HepG2 (cell line): Measurements from ENCODE around the gene MTA1. TPM values are rescaled to one million over a fixed set of nuclear protein-coding genes. Genes with fewer than 3 reads are reported as not detected.

Experiments
- CBX5 ChIP-seq: sonication (generic); formaldehyde crosslinking; IDR thresholded peaks from 2 replicates; pipeline ENCODE4 v1.4.0; 2020; ENCODE audit warnings: missing genetic modification reagents, borderline replicate concordance
- CHCHD3 ChIP-seq: sonication (generic); formaldehyde crosslinking; IDR thresholded peaks from 2 replicates; pipeline ENCODE4 v1.8.0; 2022; ENCODE audit warnings: mild to moderate bottlenecking, missing genetic modification reagents, moderate library complexity
- EEA1 ChIP-seq: sonication (generic); formaldehyde crosslinking; IDR thresholded peaks from 2 replicates; pipeline ENCODE4 v1.5.1; 2020; ENCODE audit warnings: mild to moderate bottlenecking, missing genetic modification reagents, borderline replicate concordance
- FOXK1 ChIP-seq: sonication (generic); formaldehyde crosslinking; IDR thresholded peaks from 2 replicates; pipeline ENCODE4 v1.4.0; 2020; ENCODE audit warnings: low read depth, missing genetic modification reagents, borderline replicate concordance
- GATAD2A ChIP-seq: IDR thresholded peaks from 2 replicates; pipeline ENCODE4 v1.6.1; 2016
- HDAC2 ChIP-seq: sonication (generic); formaldehyde crosslinking; IDR thresholded peaks from 2 replicates; pipeline ENCODE4 v1.4.0; 2020; ENCODE audit warnings: missing genetic modification reagents
- JUND ChIP-seq: sonication (generic); formaldehyde crosslinking; IDR thresholded peaks from 2 replicates; pipeline ENCODE4 v1.8.0; 2022; ENCODE audit warnings: mild to moderate bottlenecking, missing genetic modification reagents
- KDM1A ChIP-seq: IDR thresholded peaks from 2 replicates; pipeline ENCODE4 v1.6.1; 2016; ENCODE audit warnings: missing compliant biosample characterization
- KDM4B ChIP-seq: sonication (generic); formaldehyde crosslinking; IDR thresholded peaks from 2 replicates; pipeline ENCODE4 v1.4.0; 2020; ENCODE audit warnings: missing genetic modification reagents
- LBX2 ChIP-seq: sonication (generic); formaldehyde crosslinking; IDR thresholded peaks from 2 replicates; pipeline ENCODE4 v1.5.0; 2020; ENCODE audit warnings: missing genetic modification reagents, mild to moderate bottlenecking, borderline replicate concordance
- NFKBIZ ChIP-seq: IDR thresholded peaks from 2 replicates; pipeline ENCODE4 v1.6.1; 2018; ENCODE audit warnings: missing genetic modification reagents, missing compliant biosample characterization
- RAD21 ChIP-seq: fragments of 450-650 bp; formaldehyde crosslinking; IDR thresholded peaks from 2 replicates; pipeline ENCODE4 v1.5.0; 2020; ENCODE audit warnings: mild to moderate bottlenecking
- RXRA ChIP-seq: sonication (generic); formaldehyde crosslinking; IDR thresholded peaks from 2 replicates; pipeline ENCODE4 v1.5.1; 2020; ENCODE audit warnings: missing genetic modification reagents
- SMARCC2 ChIP-seq: fragments of 450-650 bp; IDR thresholded peaks from 2 replicates; pipeline ENCODE4 v1.6.1; 2017; ENCODE audit warnings: antibody characterized with exemption, mild to moderate bottlenecking
- SP5 ChIP-seq: IDR thresholded peaks from 2 replicates; pipeline ENCODE4 v1.6.1; 2016; ENCODE audit warnings: low read depth, borderline replicate concordance
- TOPORS ChIP-seq: sonication (generic); formaldehyde crosslinking; IDR thresholded peaks from 2 replicates; pipeline ENCODE4 v1.8.0; 2023; ENCODE audit warnings: mild to moderate bottlenecking, missing genetic modification reagents
- ZFP41 ChIP-seq: sonication (generic); formaldehyde crosslinking; IDR thresholded peaks from 2 replicates; pipeline ENCODE4 v1.4.0; 2020; ENCODE audit warnings: mild to moderate bottlenecking, missing genetic modification reagents, borderline replicate concordance
- ZNF18 ChIP-seq: sonication (generic); formaldehyde crosslinking; IDR thresholded peaks from 2 replicates; pipeline ENCODE4 v1.8.0; 2022; ENCODE audit warnings: mild to moderate bottlenecking, missing genetic modification reagents; ENCODE audit not compliant: insufficient replicate concordance
- ZNF281 ChIP-seq: sonication (generic); formaldehyde crosslinking; IDR thresholded peaks from 2 replicates; pipeline ENCODE4 v1.4.0; 2020; ENCODE audit warnings: missing genetic modification reagents, borderline replicate concordance
- ZNF558 ChIP-seq: sonication (generic); formaldehyde crosslinking; IDR thresholded peaks from 2 replicates; pipeline ENCODE4 v1.9.0; 2022; ENCODE audit warnings: mild to moderate bottlenecking, missing genetic modification reagents, borderline replicate concordance
- ZNF574 ChIP-seq: sonication (generic); formaldehyde crosslinking; IDR thresholded peaks from 2 replicates; pipeline ENCODE4 v1.4.0; 2020; ENCODE audit warnings: missing genetic modification reagents
- ZNF678 ChIP-seq: sonication (generic); formaldehyde crosslinking; IDR thresholded peaks from 2 replicates; pipeline ENCODE4 v1.4.0; 2020; ENCODE audit warnings: mild to moderate bottlenecking, missing genetic modification reagents
- ZNF740 ChIP-seq: sonication (generic); formaldehyde crosslinking; IDR thresholded peaks from 2 replicates; pipeline ENCODE4 v1.4.0; 2020; ENCODE audit warnings: missing genetic modification reagents
- ZNF747 ChIP-seq: sonication (generic); formaldehyde crosslinking; IDR thresholded peaks from 2 replicates; pipeline ENCODE4 v1.8.1; 2023; ENCODE audit warnings: missing genetic modification reagents, mild to moderate bottlenecking, borderline replicate concordance
- ZNF878 ChIP-seq: sonication (generic); formaldehyde crosslinking; IDR thresholded peaks from 2 replicates; pipeline ENCODE4 v1.8.1; 2023; ENCODE audit warnings: mild to moderate bottlenecking, missing genetic modification reagents, moderate library complexity
- polyA plus RNA-seq, 8 experiments: library from polyadenylated mRNA; depleted of rRNA in 3 of 8; stranded (reverse) in 7 of 8; unstranded in 1 of 8; fragments of >200 nt; fragmentation: Illumina TruSeq in 4 of 8; extraction: Trizol in 4 of 8; gene quantifications; 2 replicates each; pipeline versions ENCODE4 v1.2.1 to v1.2.3, GENCODE V29; 2011 to 2016; ENCODE audit warnings: low read depth in 4 of 8, missing spikeins in 1 of 8, mixed read lengths in 1 of 8; ENCODE audit not compliant: insufficient read depth in 1 of 8
- total RNA-seq, 5 experiments: library from RNA; depleted of rRNA; stranded (reverse); fragments of >200 nt; fragmentation: Illumina TruSeq; extraction: Trizol; gene quantifications; 2 replicates each; pipeline ENCODE4 v1.2.3, GENCODE V29; 2016; ENCODE audit warnings: low read depth in 1 of 5

Gene MTA1
- total and polyA plus RNA-seq, 2 of the 13 experiments (the other 11 are each of a cell fraction or from before 2014, with no cell fraction given), result 35.2 to 85.8 TPM

- TF ChIP-seq ZNF281 (CRISPR knock-in tag), result peak; percentile 41; the same call in 1 of the 2 replicates
- TF ChIP-seq CBX5 (CRISPR knock-in tag), result no peak
- TF ChIP-seq HDAC2 (CRISPR knock-in tag), result peak; percentile 50; the same call in 1 of the 2 replicates
- peak; percentile 26; the same call in 1 of the 2 replicates for TF ChIP-seq EEA1
- TF ChIP-seq FOXK1 (CRISPR knock-in tag), result peak; percentile 44; the same call in 1 of the 2 replicates
- no peak for TF ChIP-seq KDM1A (CRISPR knock-in tag)
- TF ChIP-seq ZNF574 (CRISPR knock-in tag), result peak; percentile 50
- TF ChIP-seq ZNF740, result no peak
- no peak for TF ChIP-seq JUND (CRISPR knock-in tag)
- TF ChIP-seq CHCHD3 (CRISPR knock-in tag), result no peak
- peak; percentile 75 for TF ChIP-seq GATAD2A (CRISPR knock-in tag)
- TF ChIP-seq ZFP41 (CRISPR knock-in tag), result no peak
- peak; percentile 86 for TF ChIP-seq RAD21
- no peak for TF ChIP-seq LBX2 (CRISPR knock-in tag)
- no peak for TF ChIP-seq KDM4B
- no peak for TF ChIP-seq ZNF747 (CRISPR knock-in tag)
- no peak for TF ChIP-seq NFKBIZ (CRISPR knock-in tag)
- TF ChIP-seq SMARCC2, result no peak
- 0 out of 2 replicates have a peak, but pooled peaks have one; percentile 43 for TF ChIP-seq RXRA (CRISPR knock-in tag)
- TF ChIP-seq ZNF878 (CRISPR knock-in tag), result no peak
- TF ChIP-seq SP5 (CRISPR knock-in tag), result 0 out of 2 replicates have a peak, but pooled peaks have one; percentile 29
- no peak for TF ChIP-seq TOPORS (CRISPR knock-in tag)
- no peak for TF ChIP-seq ZNF558 (CRISPR knock-in tag)
- no peak for TF ChIP-seq ZNF678 (CRISPR knock-in tag)
- TF ChIP-seq ZNF18, result no peak
These were observed 66.1 kb downstream of the MTA1 start (continued) for GRCh38 chr14:105485739-105486162.
